ENCODE results near the gene ANAPC13. TPM values are rescaled to one million over a fixed set of nuclear protein-coding genes. Genes with fewer than 3 reads are reported as not detected.

ANAPC13 gene
- total RNA-seq, 2 experiments from 2014 or later: 12.9 to 16.8 TPM

DNA sequence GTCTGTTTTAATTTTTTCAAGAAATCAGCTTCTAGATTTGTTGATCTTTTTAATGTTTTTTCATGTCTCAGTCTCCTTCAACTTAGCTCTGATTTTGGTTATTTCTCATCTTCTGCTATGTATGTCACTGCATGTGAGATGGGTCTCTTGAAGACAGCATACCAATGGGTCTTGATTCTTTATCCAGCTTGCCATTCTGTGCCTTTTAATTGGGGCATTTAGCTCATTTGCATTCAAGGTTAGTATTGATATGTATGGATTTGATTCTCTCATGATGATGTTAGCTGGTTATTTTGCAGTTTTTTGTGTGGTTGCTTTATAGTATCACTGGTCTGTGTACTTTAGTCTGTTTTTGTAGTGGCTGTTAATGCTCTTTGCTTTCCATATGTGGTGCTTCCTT lies 39.5 kb upstream of the ANAPC13 start:
- Mint-ChIP-seq H3K27ac (no peak overlapping the region), H3K4me3 (no peak overlapping the region), H3K9me3 (peaks cover 13% of the 10 kb centered on the region), H3K36me3 (ENCODE audit: low read depth) (peaks cover 68% of the 10 kb centered on the region), H3K27me3 (no peaks in the 10 kb centered on the region), H3K4me1 (ENCODE audit: low read depth) (peaks cover 21% of the 10 kb centered on the region)
- DNase-seq: no peak
- ATAC-seq (ENCODE audit: poor library complexity): no peak
- Histone ChIP-seq H3K27ac (ENCODE audit: low read depth in 1 of 2, low read length in 2 of 2) (no peak overlapping the region), H3K4me1 (ENCODE audit: insufficient read depth, low read length) (peaks cover 4% of the 10 kb centered on the region), H3K4me3 (ENCODE audit: low read length) (no peak overlapping the region), H3K27me3 (ENCODE audit: control insufficient read depth in 1 of 2, insufficient read depth in 2 of 2, low read length in 2 of 2) (no peaks in the 10 kb centered on the region), H3K9me3 (ENCODE audit: control insufficient read depth in 1 of 2, insufficient read depth in 1 of 2, low read length in 2 of 2) (peaks cover 9 to 41% of the 10 kb centered on the region in 2 experiments), H3K36me3 (ENCODE audit: insufficient read depth, low read length) (no peaks in the 10 kb centered on the region)
- TF ChIP-seq, protein P1, sequence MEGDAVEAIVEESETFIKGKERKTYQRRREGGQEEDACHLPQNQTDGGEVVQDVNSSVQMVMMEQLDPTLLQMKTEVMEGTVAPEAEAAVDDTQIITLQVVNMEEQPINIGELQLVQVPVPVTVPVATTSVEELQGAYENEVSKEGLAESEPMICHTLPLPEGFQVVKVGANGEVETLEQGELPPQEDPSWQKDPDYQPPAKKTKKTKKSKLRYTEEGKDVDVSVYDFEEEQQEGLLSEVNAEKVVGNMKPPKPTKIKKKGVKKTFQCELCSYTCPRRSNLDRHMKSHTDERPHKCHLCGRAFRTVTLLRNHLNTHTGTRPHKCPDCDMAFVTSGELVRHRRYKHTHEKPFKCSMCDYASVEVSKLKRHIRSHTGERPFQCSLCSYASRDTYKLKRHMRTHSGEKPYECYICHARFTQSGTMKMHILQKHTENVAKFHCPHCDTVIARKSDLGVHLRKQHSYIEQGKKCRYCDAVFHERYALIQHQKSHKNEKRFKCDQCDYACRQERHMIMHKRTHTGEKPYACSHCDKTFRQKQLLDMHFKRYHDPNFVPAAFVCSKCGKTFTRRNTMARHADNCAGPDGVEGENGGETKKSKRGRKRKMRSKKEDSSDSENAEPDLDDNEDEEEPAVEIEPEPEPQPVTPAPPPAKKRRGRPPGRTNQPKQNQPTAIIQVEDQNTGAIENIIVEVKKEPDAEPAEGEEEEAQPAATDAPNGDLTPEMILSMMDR (IDR thresholded peaks at IDR 0.05): no peak
- ChIA-PET CTCF (no interaction called here), POLR2A (no interaction called here)
- intact Hi-C loops (cut with DNase I, micrococcal nuclease): no loop called here

DNA sequence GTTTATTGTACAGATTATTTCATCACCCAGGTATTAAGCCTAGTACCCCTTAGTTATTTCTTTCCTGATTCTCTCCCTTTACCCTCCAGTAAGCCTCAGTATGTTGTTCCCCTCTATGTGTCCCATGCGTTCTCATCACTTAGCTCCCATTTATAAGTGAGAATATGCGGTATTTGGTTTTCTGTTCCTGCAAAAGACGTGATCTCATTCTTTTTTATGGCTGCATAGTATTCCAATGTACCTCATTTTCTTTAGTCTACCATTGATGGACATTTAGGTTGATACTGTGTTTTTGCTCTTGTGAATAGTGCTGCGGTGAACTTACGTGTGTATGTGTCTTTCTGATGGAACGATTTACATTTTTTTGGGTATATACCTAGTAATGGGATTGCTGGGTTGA lies 36.8 kb upstream of the ANAPC13 start:
- no peaks in the 10 kb centered on the region for H3K27me3 ChIP-seq (ENCODE audit: control insufficient read depth in 1 of 2, insufficient read depth in 2 of 2, low read length in 2 of 2)
- H3K9me3 Mint-ChIP-seq: peaks cover 16% of the 10 kb centered on the region
- ChIA-PET CTCF (no interaction called here), POLR2A (no interaction called here)
- peaks cover 12 to 44% of the 10 kb centered on the region in 2 experiments for H3K9me3 ChIP-seq (ENCODE audit: control insufficient read depth in 1 of 2, insufficient read depth in 1 of 2, low read length in 2 of 2)
- no peak overlapping the region for H3K4me3 ChIP-seq (ENCODE audit: low read length)
- no peaks in the 10 kb centered on the region for H3K36me3 ChIP-seq (ENCODE audit: insufficient read depth, low read length)
- peaks cover 73% of the 10 kb centered on the region for H3K36me3 Mint-ChIP-seq (ENCODE audit: low read depth)
- no peaks in the 10 kb centered on the region for H3K27me3 Mint-ChIP-seq
- DNase-seq (no peak), ATAC-seq (ENCODE audit: poor library complexity) (no peak)
- peaks cover under 1% of the 10 kb centered on the region for H3K4me1 ChIP-seq (ENCODE audit: insufficient read depth, low read length)
- H3K27ac Mint-ChIP-seq: no peak overlapping the region
- TF ChIP-seq, protein P1 (IDR thresholded peaks at IDR 0.05): no peak
- H3K27ac ChIP-seq (ENCODE audit: low read depth in 1 of 2, low read length in 2 of 2): no peak overlapping the region
- peaks cover 21% of the 10 kb centered on the region for H3K4me1 Mint-ChIP-seq (ENCODE audit: low read depth)
- intact Hi-C loops (cut with DNase I, micrococcal nuclease): no loop called here
- H3K4me3 Mint-ChIP-seq: no peak overlapping the region

DNA sequence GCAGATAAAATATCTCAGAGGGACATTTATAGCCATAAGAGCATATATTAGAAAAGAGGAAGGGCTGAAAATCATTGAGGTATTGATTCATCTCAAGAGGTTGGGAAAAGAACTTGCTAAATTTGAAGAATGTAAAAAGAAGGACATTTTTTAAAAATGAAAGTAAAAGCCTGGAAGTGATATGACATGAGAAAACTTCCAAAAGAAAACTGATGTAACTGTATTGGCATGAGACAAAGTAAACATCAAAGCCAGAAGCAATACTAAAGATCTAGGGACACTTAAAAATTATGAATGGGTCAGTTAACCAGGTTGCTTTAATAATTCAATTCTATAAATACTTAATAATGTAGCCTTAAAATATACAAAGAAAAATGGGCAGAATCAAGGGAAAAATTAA lies 32.0 kb upstream of the ANAPC13 start:
- peaks cover 5 to 7% of the 10 kb centered on the region in 2 experiments for H3K9me3 ChIP-seq (ENCODE audit: control insufficient read depth in 1 of 2, insufficient read depth in 1 of 2, low read length in 2 of 2)
- no peak overlapping the region for H3K27ac ChIP-seq (ENCODE audit: low read depth in 1 of 2, low read length in 2 of 2)
- TF ChIP-seq, protein P1 (IDR thresholded peaks at IDR 0.05): no peak
- no peak for DNase-seq
- Mint-ChIP-seq H3K27ac (no peak overlapping the region), H3K9me3 (peaks cover 6% of the 10 kb centered on the region), H3K4me1 (ENCODE audit: low read depth) (peaks cover 10% of the 10 kb centered on the region), H3K36me3 (ENCODE audit: low read depth) (peaks cover 76% of the 10 kb centered on the region), H3K4me3 (no peak overlapping the region), H3K27me3 (no peaks in the 10 kb centered on the region)
- no peaks in the 10 kb centered on the region for H3K36me3 ChIP-seq (ENCODE audit: insufficient read depth, low read length)
- intact Hi-C loops (cut with DNase I, micrococcal nuclease): no loop called here
- H3K27me3 ChIP-seq (ENCODE audit: control insufficient read depth in 1 of 2, insufficient read depth in 2 of 2, low read length in 2 of 2): no peaks in the 10 kb centered on the region
- no peak overlapping the region for H3K4me3 ChIP-seq (ENCODE audit: low read length)
- no peak for ATAC-seq (ENCODE audit: poor library complexity)
- H3K4me1 ChIP-seq (ENCODE audit: insufficient read depth, low read length): no peaks in the 10 kb centered on the region
- ChIA-PET POLR2A (no interaction called here), CTCF (no interaction called here)

Data from CD4-positive, alpha-beta T cell (primary cell).